Ishikawa (cell line): ENCODE data around the gene HAUS7.

Experiments used
- CEBPB ChIP-seq: IDR thresholded peaks from 2 replicates; pipeline ENCODE4 v1.6.1; 2012
- CREB1 ChIP-seq: IDR thresholded peaks from 2 replicates; pipeline ENCODE4 v1.6.1; 2012; ENCODE audit warnings: low read depth
- EGR1 ChIP-seq: IDR thresholded peaks from 2 replicates; pipeline ENCODE4 v1.6.1; 2012
- EP300 ChIP-seq: IDR thresholded peaks from 2 replicates; pipeline ENCODE4 v1.6.1; 2012; ENCODE audit warnings: borderline replicate concordance
- FOXM1 ChIP-seq: IDR thresholded peaks from 2 replicates; pipeline ENCODE4 v1.6.1; 2012; ENCODE audit warnings: low read depth, borderline replicate concordance
- NFIC ChIP-seq: IDR thresholded peaks from 2 replicates; pipeline ENCODE4 v1.6.1; 2012
- RAD21 ChIP-seq: IDR thresholded peaks from 2 replicates; pipeline ENCODE4 v1.6.1; 2012; ENCODE audit warnings: low read depth
- TAF1 ChIP-seq: IDR thresholded peaks from 2 replicates; pipeline ENCODE4 v1.6.1; 2012; ENCODE audit warnings: low read depth, mild to moderate bottlenecking
- TCF12 ChIP-seq: IDR thresholded peaks from 2 replicates; pipeline ENCODE4 v1.6.1; 2012; ENCODE audit warnings: low read depth
- TEAD4 ChIP-seq: IDR thresholded peaks from 2 replicates; pipeline ENCODE4 v1.6.1; 2012
- YY1 ChIP-seq: IDR thresholded peaks from 2 replicates; pipeline ENCODE4 v1.6.1; 2012; ENCODE audit warnings: low read depth
- ZBTB7A ChIP-seq: IDR thresholded peaks from 2 replicates; pipeline ENCODE4 v1.6.1; 2012; ENCODE audit warnings: low read depth
- TF ChIP-seq, protein P1 (sequence below): IDR thresholded peaks from 2 replicates; pipeline ENCODE4 v1.6.1; 2012; ENCODE audit warnings: low read depth, mild to moderate bottlenecking
- TF ChIP-seq, protein P2 (sequence below): IDR thresholded peaks from 2 replicates; pipeline ENCODE4 v1.6.1; 2012
- TF ChIP-seq, protein P3 (sequence below): IDR thresholded peaks from 2 replicates; pipeline ENCODE4 v1.6.1; 2012

HAUS7 gene

DNA sequence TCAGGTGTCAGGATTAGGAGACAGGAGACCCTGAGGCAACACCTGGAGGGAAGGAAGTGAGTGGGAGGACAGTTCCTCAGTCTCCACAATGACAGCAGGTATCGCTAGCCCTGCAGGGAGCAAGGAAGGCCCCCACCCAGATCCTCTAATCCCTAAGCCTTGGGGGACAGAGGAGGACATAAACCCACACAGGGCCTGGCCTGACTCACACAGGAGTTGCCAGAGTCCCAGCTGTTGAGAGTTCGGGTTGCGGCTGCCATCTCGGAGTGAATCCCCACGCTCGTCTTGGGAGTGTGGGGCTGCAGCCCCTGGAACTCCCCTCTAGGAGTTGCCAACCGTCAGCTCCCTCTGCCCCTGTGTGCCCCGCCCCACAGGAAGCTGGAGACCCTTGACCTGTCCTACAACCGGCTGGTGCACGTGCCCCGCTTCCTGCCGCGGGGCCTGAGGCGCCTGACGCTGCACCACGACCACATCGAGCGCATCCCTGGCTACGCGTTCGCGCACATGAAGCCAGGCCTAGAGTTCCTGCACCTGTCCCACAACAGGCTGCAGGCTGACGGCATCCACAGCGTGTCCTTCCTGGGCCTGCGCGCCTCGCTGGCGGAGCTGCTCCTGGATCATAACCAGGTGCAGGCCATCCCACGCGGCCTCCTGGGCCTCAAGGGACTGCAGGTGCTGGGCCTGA is 15.2 kb upstream of the HAUS7 start:
- TF ChIP-seq, protein P1, sequence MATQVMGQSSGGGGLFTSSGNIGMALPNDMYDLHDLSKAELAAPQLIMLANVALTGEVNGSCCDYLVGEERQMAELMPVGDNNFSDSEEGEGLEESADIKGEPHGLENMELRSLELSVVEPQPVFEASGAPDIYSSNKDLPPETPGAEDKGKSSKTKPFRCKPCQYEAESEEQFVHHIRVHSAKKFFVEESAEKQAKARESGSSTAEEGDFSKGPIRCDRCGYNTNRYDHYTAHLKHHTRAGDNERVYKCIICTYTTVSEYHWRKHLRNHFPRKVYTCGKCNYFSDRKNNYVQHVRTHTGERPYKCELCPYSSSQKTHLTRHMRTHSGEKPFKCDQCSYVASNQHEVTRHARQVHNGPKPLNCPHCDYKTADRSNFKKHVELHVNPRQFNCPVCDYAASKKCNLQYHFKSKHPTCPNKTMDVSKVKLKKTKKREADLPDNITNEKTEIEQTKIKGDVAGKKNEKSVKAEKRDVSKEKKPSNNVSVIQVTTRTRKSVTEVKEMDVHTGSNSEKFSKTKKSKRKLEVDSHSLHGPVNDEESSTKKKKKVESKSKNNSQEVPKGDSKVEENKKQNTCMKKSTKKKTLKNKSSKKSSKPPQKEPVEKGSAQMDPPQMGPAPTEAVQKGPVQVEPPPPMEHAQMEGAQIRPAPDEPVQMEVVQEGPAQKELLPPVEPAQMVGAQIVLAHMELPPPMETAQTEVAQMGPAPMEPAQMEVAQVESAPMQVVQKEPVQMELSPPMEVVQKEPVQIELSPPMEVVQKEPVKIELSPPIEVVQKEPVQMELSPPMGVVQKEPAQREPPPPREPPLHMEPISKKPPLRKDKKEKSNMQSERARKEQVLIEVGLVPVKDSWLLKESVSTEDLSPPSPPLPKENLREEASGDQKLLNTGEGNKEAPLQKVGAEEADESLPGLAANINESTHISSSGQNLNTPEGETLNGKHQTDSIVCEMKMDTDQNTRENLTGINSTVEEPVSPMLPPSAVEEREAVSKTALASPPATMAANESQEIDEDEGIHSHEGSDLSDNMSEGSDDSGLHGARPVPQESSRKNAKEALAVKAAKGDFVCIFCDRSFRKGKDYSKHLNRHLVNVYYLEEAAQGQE = no peak
- TF ChIP-seq, protein P2, sequence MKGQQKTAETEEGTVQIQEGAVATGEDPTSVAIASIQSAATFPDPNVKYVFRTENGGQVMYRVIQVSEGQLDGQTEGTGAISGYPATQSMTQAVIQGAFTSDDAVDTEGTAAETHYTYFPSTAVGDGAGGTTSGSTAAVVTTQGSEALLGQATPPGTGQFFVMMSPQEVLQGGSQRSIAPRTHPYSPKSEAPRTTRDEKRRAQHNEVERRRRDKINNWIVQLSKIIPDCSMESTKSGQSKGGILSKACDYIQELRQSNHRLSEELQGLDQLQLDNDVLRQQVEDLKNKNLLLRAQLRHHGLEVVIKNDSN = no peak
- TF ChIP-seq TEAD4 = no peak
- no peak for TF ChIP-seq TAF1
- no peak for TF ChIP-seq EP300
- TF ChIP-seq FOXM1 = no peak
- no peak for TF ChIP-seq ZBTB7A
- TF ChIP-seq, protein P3, sequence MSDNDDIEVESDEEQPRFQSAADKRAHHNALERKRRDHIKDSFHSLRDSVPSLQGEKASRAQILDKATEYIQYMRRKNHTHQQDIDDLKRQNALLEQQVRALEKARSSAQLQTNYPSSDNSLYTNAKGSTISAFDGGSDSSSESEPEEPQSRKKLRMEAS = no peak
- no peak for TF ChIP-seq TCF12
- no peak for TF ChIP-seq YY1
- no peak for TF ChIP-seq NFIC
- no peak for TF ChIP-seq RAD21
- no peak for TF ChIP-seq EGR1
- TF ChIP-seq CEBPB = no peak

DNA sequence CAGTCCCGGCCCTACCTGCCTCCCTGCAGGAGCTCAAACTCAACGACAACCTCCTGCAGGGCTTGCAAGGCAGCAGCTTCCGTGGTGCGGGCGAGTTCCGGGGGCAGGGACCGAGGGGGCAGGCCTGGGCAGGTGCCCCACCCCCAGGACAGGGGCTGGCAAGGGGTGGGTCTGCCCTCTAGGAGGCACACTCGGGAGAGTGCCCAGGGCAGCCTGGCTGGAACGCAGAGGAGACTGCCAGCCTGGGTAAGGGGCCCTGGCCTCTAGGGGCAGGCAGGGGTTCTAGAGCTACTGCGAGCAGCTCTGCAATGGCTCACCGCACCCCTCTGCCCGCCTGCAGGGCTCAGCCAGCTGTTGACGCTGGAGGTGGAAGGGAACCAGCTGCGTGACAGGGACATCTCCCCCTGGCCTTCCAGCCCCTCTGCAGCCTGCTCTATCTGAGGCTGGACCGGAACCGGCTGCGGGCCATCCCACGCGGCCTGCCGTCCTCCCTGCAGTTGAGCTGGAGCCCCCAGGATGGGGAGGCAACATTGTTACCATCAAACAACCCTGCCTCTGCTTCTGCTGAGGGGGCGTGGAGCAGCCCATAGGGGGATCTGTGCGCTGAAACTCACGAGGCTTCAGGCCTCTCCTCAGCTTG is 12.1 kb upstream of the HAUS7 start:
- TF ChIP-seq TCF12 (no peak), ZBTB7A (no peak), CREB1 (no peak), RAD21 (no peak), FOXM1 (no peak), NFIC (no peak), YY1 (no peak), TEAD4 (no peak), TAF1 (no peak), EGR1 (no peak), EP300 (no peak), CEBPB (no peak)
- TF ChIP-seq, protein P3 = no peak
- TF ChIP-seq, protein P2 = no peak
- TF ChIP-seq, protein P1 = no peak

DNA sequence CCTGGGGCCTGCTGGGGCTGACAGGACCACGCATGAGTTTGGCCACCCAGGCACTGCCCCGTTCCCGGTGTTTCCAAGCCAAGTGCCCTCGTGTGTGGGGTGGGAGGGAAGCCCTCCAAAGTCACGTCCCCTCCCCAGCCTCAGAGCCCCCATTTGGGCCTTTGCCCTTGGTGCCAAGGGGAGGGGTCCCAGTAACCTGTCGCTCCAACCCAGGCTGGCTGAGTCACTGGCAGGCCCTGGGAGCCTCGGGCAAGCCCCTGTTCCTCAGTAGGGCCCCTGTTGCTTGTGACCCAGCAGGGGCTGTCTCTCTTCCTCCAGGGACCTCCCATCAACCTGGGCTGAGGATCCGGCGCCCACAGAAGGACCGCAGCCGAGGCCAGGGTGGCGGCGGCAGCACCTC is 10.7 kb upstream of the HAUS7 start:
- TF ChIP-seq, protein P1 = no peak
- TF ChIP-seq CREB1 = no peak
- TF ChIP-seq NFIC = no peak
- TF ChIP-seq TCF12 = no peak
- TF ChIP-seq TEAD4 = no peak
- TF ChIP-seq RAD21 = no peak

DNA sequence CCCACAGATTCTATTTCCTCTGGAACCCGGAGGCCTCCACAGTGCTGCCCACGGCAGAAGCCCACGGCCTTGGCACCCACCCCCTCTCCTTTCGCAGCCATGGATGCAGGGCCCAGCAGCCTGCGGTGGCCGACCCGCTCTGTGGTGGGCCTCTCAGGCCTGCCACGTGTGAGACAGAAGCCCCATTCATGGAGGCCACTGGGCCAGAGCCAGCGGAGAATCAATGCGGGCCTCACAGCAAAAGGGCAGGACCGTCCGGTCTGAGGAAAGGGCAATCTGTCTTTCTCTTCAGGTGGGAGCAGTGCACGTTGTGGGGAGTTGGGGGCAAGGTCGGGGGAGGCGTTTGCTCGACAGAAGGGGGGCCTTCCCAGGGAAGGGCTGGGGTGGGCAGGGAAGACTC is 8.4 kb upstream of the HAUS7 start:
- TF ChIP-seq RAD21 = no peak
- no peak for TF ChIP-seq EGR1
- TF ChIP-seq, protein P2 = no peak
- no peak for TF ChIP-seq TCF12
